Neural cell (in vitro differentiated cells): ENCODE data around the gene FHOD3. TPM values are rescaled to one million over a fixed set of nuclear protein-coding genes. Genes with fewer than 3 reads are reported as not detected.

Experiments used
- H2AFZ ChIP-seq: fragments of 200-600, 300-800 bp; sonication (generic), shearing (Covaris generic); 2 replicates; pipeline ENCODE4 v1.6.0; 2014; ENCODE audit warnings: low read depth, mild to moderate bottlenecking, antibody characterized with exemption, low read length, moderate library complexity
- H3F3A ChIP-seq: fragments of 200-600 bp; shearing (Covaris generic); 2 replicates; pipeline ENCODE4 v1.6.1; 2016; ENCODE audit warnings: mild to moderate bottlenecking, moderate library complexity, mixed read lengths, antibody characterized with exemption, low read length; ENCODE audit not compliant: insufficient read depth, poor library complexity, severe bottlenecking
- H3K27ac ChIP-seq: fragments of 200-600, 300-800 bp; sonication (generic), shearing (Covaris generic); 2 replicates; pipeline ENCODE4 v1.5.1; 2014; ENCODE audit warnings: mild to moderate bottlenecking, low read length, moderate library complexity
- H3K27me3 ChIP-seq: fragments of 300-800, 200-600 bp; sonication (generic), shearing (Covaris generic); 2 replicates; pipeline ENCODE4 v1.6.0; 2014; ENCODE audit warnings: mild to moderate bottlenecking, low read depth, low read length, moderate library complexity; ENCODE audit not compliant: insufficient read depth
- H3K36me3 ChIP-seq: fragments of 300-800, 200-600 bp; sonication (generic), shearing (Covaris generic); 2 replicates; pipeline ENCODE4 v1.5.1; 2014; ENCODE audit warnings: mild to moderate bottlenecking, antibody characterized with exemption, low read length, moderate library complexity; ENCODE audit not compliant: insufficient read depth
- H3K4me2 ChIP-seq: fragments of 300-800, 200-600 bp; sonication (generic), shearing (Covaris generic); 2 replicates; pipeline ENCODE4 v1.6.0; 2014; ENCODE audit warnings: mild to moderate bottlenecking, low read length
- H3K4me3 ChIP-seq: fragments of 300-800, 200-600 bp; sonication (generic), shearing (Covaris generic); 2 replicates; pipeline ENCODE4 v1.5.1; 2014; ENCODE audit warnings: mild to moderate bottlenecking, low read length, moderate library complexity
- H3K79me2 ChIP-seq: fragments of 200-600 bp; shearing (Covaris generic); replicated peaks from 2 replicates; pipeline ENCODE4 v1.6.0; 2014; ENCODE audit warnings: mild to moderate bottlenecking, low read length, moderate library complexity; ENCODE audit not compliant: insufficient read depth
- H3K9ac ChIP-seq: fragments of 300-800, 200-600 bp; sonication (generic), shearing (Covaris generic); 2 replicates; pipeline ENCODE4 v1.6.1; 2016; ENCODE audit warnings: mild to moderate bottlenecking, low read length, mixed read lengths
- H3K9me2 ChIP-seq: fragments of 200-600 bp; shearing (Covaris generic); 2 replicates; pipeline ENCODE4 v1.6.1; 2016; ENCODE audit warnings: mild to moderate bottlenecking, low read length, mixed read lengths; ENCODE audit not compliant: insufficient read depth
- H3K9me3 ChIP-seq: fragments of 200-600, 300-800 bp; sonication (generic), shearing (Covaris generic); 2 replicates; pipeline ENCODE4 v1.6.1; 2016; ENCODE audit warnings: mild to moderate bottlenecking, mixed run types, low read length, moderate library complexity, mixed read lengths
- H4K20me1 ChIP-seq: fragments of 200-600 bp; shearing (Covaris generic); 2 replicates; pipeline ENCODE4 v1.6.1; 2016; ENCODE audit warnings: mild to moderate bottlenecking, mixed run types; ENCODE audit not compliant: insufficient read depth
- CTCF ChIP-seq: fragments of 450-650 bp; IDR thresholded peaks from 2 replicates; pipeline ENCODE4 v1.5.1; 2014; ENCODE audit warnings: antibody characterized with exemption, mild to moderate bottlenecking, moderate library complexity; ENCODE audit not compliant: poor library complexity, severe bottlenecking
- EP300 ChIP-seq: fragments of 450-650 bp; conservative IDR thresholded peaks from 2 replicates; pipeline ENCODE4 v1.6.1; 2014; ENCODE audit warnings: antibody characterized with exemption, mild to moderate bottlenecking, moderate library complexity; ENCODE audit not compliant: poor library complexity, severe bottlenecking
- EZH2 ChIP-seq: fragments of 200-600, 300-800 bp; shearing (Covaris generic), sonication (generic); IDR thresholded peaks from 2 replicates; pipeline ENCODE4 v1.6.1; 2014; ENCODE audit warnings: antibody characterized with exemption, low read length, borderline replicate concordance, mild to moderate bottlenecking; ENCODE audit not compliant: insufficient read depth, poor library complexity, severe bottlenecking
- MXI1 ChIP-seq: fragments of 450-650 bp; conservative IDR thresholded peaks from 2 replicates; pipeline ENCODE4 v1.6.1; 2014; ENCODE audit warnings: antibody characterized with exemption, mild to moderate bottlenecking; ENCODE audit not compliant: poor library complexity, severe bottlenecking
- POLR2AphosphoS5 ChIP-seq: IDR thresholded peaks from 2 replicates; pipeline ENCODE4 v1.6.1; 2012
- RAD21 ChIP-seq: fragments of 450-650 bp; conservative IDR thresholded peaks from 2 replicates; pipeline ENCODE4 v1.6.1; 2014; ENCODE audit warnings: antibody characterized with exemption, mild to moderate bottlenecking, moderate library complexity
- REST ChIP-seq: IDR thresholded peaks from 2 replicates; pipeline ENCODE4 v1.6.1; 2012; ENCODE audit warnings: borderline replicate concordance
- SMC3 ChIP-seq: fragments of 450-650 bp; conservative IDR thresholded peaks from 2 replicates; pipeline ENCODE4 v1.6.1; 2014; ENCODE audit warnings: antibody characterized with exemption, mild to moderate bottlenecking, moderate library complexity; ENCODE audit not compliant: poor library complexity
- TAF1 ChIP-seq: IDR thresholded peaks from 2 replicates; pipeline ENCODE4 v1.6.1; 2012; ENCODE audit warnings: low read depth
- polyA plus RNA-seq: library from polyadenylated mRNA; depleted of rRNA; stranded (reverse); fragments of >200 nt; gene quantifications from 2 replicates; pipeline ENCODE4 v1.2.3, GENCODE V29; 2014

FHOD3 gene
- polyA plus RNA-seq, 1 donor from 2014 or later: 19.4 TPM

GRCh38 chr18:36455931-36456330, 158.4 kb downstream of the FHOD3 start:
- H3K9me3 ChIP-seq: no peaks in the 10 kb centered on the region
- no peak overlapping the region for H3K4me3 ChIP-seq
- H3K9ac ChIP-seq: no peak overlapping the region
- H3K27ac ChIP-seq: no peak overlapping the region
- no peaks in the 10 kb centered on the region for H3F3A ChIP-seq
- no peaks in the 10 kb centered on the region for H3K9me2 ChIP-seq
- H3K4me2 ChIP-seq: no peak overlapping the region
- no peaks in the 10 kb centered on the region for H3K27me3 ChIP-seq
- H3K79me2 ChIP-seq: no peaks in the 10 kb centered on the region
- no peaks in the 10 kb centered on the region for H3K36me3 ChIP-seq
- no peaks in the 10 kb centered on the region for H4K20me1 ChIP-seq
- H2AFZ ChIP-seq: no peak overlapping the region
- TF ChIP-seq RAD21 (no peak), EP300 (no peak), EZH2 (no peak), REST (no peak), SMC3 (no peak), MXI1 (no peak), POLR2AphosphoS5 (no peak), TAF1 (no peak)

- no peaks in the 10 kb centered on the region for H3K9me3 ChIP-seq
- H3F3A ChIP-seq: no peaks in the 10 kb centered on the region
- H3K27ac ChIP-seq: no peak overlapping the region
- no peak overlapping the region for H2AFZ ChIP-seq
- H3K4me3 ChIP-seq: no peak overlapping the region
- no peak overlapping the region for H3K4me2 ChIP-seq
- H3K9me2 ChIP-seq: no peaks in the 10 kb centered on the region
- no peaks in the 10 kb centered on the region for H4K20me1 ChIP-seq
- H3K27me3 ChIP-seq: no peaks in the 10 kb centered on the region
- no peaks in the 10 kb centered on the region for H3K36me3 ChIP-seq
- H3K79me2 ChIP-seq: no peaks in the 10 kb centered on the region
- H3K9ac ChIP-seq: no peak overlapping the region
- no peak for TF ChIP-seq EZH2
- no peak for TF ChIP-seq TAF1
- no peak for TF ChIP-seq SMC3
- no peak for TF ChIP-seq CTCF
- TF ChIP-seq EP300: no peak
- TF ChIP-seq MXI1: no peak
- no peak for TF ChIP-seq RAD21
These were observed 159.1 kb downstream of the FHOD3 start for GRCh38 chr18:36456622-36457021.

GRCh38 chr18:36457683-36458082, 160.2 kb downstream of the FHOD3 start:
- Histone ChIP-seq H3K4me2 (no peak overlapping the region), H3K9me2 (no peaks in the 10 kb centered on the region), H3K4me3 (no peak overlapping the region), H3K9ac (no peak overlapping the region), H3K27me3 (no peaks in the 10 kb centered on the region), H3F3A (no peaks in the 10 kb centered on the region), H2AFZ (no peak overlapping the region), H3K36me3 (no peaks in the 10 kb centered on the region), H3K9me3 (no peaks in the 10 kb centered on the region), H4K20me1 (no peaks in the 10 kb centered on the region), H3K27ac (no peak overlapping the region), H3K79me2 (no peaks in the 10 kb centered on the region)
- TF ChIP-seq CTCF: no peak
- no peak for TF ChIP-seq MXI1
- TF ChIP-seq SMC3: no peak
- TF ChIP-seq EZH2: no peak
- TF ChIP-seq REST: no peak
- TF ChIP-seq POLR2AphosphoS5: no peak
- no peak for TF ChIP-seq EP300
- TF ChIP-seq TAF1: no peak
